Lung (tissue), 12 donors: ENCODE measurements around the gene PCDH9. TPM values are rescaled to one million over a fixed set of nuclear protein-coding genes. Genes with fewer than 3 reads are reported as not detected.

ENCODE experiments used
- ATAC-seq: fragments of 200-7000 bp; cut with Tn5 transposase; one replicate; pipeline ENCODE4 v1.9.1; 2020; ENCODE audit warnings: moderate number of reproducible peaks; ENCODE audit not compliant: insufficient read depth, low FRiP score
- DNase-seq, 3 donors: peaks; one replicate each; pipeline ENCODE4 v3.0.0-alpha.2; 2013 to 2017
- H3K27ac ChIP-seq, 2 donors: one replicate each; pipeline ENCODE4 v1.5.1; 2013; ENCODE audit warnings: mild to moderate bottlenecking in 2 of 2, moderate library complexity in 2 of 2, control low read depth in 1 of 2, inconsistent platforms in 1 of 2, low read depth in 1 of 2, low read length in 1 of 2
- H3K27me3 ChIP-seq, 3 donors: one replicate each; pipeline ENCODE4 v1.5.1; 2013; ENCODE audit warnings: low read length in 2 of 3; ENCODE audit not compliant: control insufficient read depth in 3 of 3, insufficient read depth in 3 of 3
- H3K36me3 ChIP-seq, 4 donors: one replicate each; pipeline ENCODE4 v1.5.1; 2013; ENCODE audit warnings: low read length in 4 of 4, mild to moderate bottlenecking in 1 of 4, moderate library complexity in 1 of 4; ENCODE audit not compliant: control insufficient read depth in 4 of 4, insufficient read depth in 4 of 4
- H3K4me1 ChIP-seq, 5 donors: one replicate each; pipeline ENCODE4 v1.5.1; 2013; ENCODE audit warnings: low read length in 5 of 5, mild to moderate bottlenecking in 2 of 5, moderate library complexity in 1 of 5; ENCODE audit not compliant: control insufficient read depth in 5 of 5, insufficient read depth in 5 of 5
- H3K4me3 ChIP-seq: one replicate; pipeline ENCODE4 v1.5.1; 2013; ENCODE audit warnings: mild to moderate bottlenecking, control low read depth, moderate library complexity
- H3K9ac ChIP-seq, 2 donors: one replicate each; pipeline ENCODE4 v1.5.1; 2013; ENCODE audit warnings: low read length in 2 of 2, control low read depth in 1 of 2; ENCODE audit not compliant: insufficient read depth in 1 of 2
- H3K9me3 ChIP-seq, 4 donors: one replicate each; pipeline ENCODE4 v1.5.1; 2013; ENCODE audit warnings: low read length in 3 of 4, mild to moderate bottlenecking in 1 of 4, moderate library complexity in 1 of 4; ENCODE audit not compliant: control insufficient read depth in 4 of 4, insufficient read depth in 3 of 4
- WGBS, 2 donors: extraction: QIAGEN DNeasy Blood & Tissue Kit; methylation state at CpG; one replicate each; pipeline ENCODE4 v1.1.7; 2013; 5-methylcytosine and 5-hydroxymethylcytosine counted together
- polyA plus RNA-seq, 2 donors: library from polyadenylated mRNA; stranded (reverse); fragments of 200-250 nt; gene quantifications; one replicate each; pipeline ENCODE4 v1.2.1, GENCODE V29; 2013
- total RNA-seq, 2 donors: library from RNA; depleted of rRNA in 1 of 2; stranded (reverse); fragments of >200 nt in 1 of 2; gene quantifications; one replicate each; pipeline ENCODE4 v1.2.1, GENCODE V29; 2014 to 2021
- TF ChIP-seq, protein P1 (sequence below): IDR thresholded peaks from 2 replicates; pipeline ENCODE4 v1.5.1; 2012; ENCODE audit warnings: mild to moderate bottlenecking; ENCODE audit errors: control extremely low read depth, extremely low read depth
- donor health status: control.
- donor health status: control.
- donor health status: Bipolar disorder and iron deficiency.
- donor health status: healthy.
- donor health status: DM: yes; HTN: yes; CAD: no.

PCDH9 gene
- total and polyA plus RNA-seq, 4 donors, result 0.68 to 22.2 (median 4.1) TPM

DNA sequence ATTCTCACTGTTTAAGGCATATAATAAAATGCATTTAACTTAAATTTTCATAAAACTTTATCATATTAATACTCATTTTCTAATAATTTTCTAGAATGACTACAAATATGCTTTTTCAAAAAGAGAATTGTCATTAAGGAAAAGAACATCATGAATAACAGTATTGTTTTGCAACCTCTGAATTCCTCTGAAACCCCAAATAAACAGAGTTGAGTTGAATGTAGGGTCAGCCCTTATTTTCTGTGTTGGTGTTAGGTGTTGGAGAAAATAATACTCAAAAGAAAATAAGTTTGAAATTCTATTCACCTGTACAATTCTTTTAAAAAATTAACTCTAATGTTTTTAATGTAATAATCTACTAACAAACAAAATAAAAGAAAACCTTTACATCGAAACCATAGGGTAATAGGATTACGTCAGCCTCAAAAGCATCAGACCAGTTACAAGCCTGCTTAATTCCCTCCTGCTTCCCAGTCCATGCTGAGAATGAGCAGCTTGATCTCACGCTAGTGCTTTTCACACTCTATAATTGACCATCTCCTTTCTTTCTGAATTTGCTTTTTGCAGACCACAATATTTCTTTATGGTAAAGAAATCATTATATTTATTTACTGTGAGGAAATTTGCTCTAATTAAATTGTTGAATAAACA is 160.9 kb downstream of the PCDH9 start:
- Histone ChIP-seq H3K4me1 (peaks cover 0 to 5% (median 0%) of the 10 kb centered on the region in 5 donors), H3K9me3 (no peaks in the 10 kb centered on the region), H3K9ac (no peak overlapping the region), H3K27me3 (no peaks in the 10 kb centered on the region), H3K4me3 (no peak overlapping the region), H3K36me3 (no peaks in the 10 kb centered on the region), H3K27ac (no peak overlapping the region)
- 89 to 97% methylated on average over 3 of the region's 3 CpGs for WGBS, 2 donors
- TF ChIP-seq, protein P1, sequence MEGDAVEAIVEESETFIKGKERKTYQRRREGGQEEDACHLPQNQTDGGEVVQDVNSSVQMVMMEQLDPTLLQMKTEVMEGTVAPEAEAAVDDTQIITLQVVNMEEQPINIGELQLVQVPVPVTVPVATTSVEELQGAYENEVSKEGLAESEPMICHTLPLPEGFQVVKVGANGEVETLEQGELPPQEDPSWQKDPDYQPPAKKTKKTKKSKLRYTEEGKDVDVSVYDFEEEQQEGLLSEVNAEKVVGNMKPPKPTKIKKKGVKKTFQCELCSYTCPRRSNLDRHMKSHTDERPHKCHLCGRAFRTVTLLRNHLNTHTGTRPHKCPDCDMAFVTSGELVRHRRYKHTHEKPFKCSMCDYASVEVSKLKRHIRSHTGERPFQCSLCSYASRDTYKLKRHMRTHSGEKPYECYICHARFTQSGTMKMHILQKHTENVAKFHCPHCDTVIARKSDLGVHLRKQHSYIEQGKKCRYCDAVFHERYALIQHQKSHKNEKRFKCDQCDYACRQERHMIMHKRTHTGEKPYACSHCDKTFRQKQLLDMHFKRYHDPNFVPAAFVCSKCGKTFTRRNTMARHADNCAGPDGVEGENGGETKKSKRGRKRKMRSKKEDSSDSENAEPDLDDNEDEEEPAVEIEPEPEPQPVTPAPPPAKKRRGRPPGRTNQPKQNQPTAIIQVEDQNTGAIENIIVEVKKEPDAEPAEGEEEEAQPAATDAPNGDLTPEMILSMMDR, result no peak
- DNase-seq (peak in 1 of 3 donors; percentile 37), ATAC-seq (no peak)

DNA sequence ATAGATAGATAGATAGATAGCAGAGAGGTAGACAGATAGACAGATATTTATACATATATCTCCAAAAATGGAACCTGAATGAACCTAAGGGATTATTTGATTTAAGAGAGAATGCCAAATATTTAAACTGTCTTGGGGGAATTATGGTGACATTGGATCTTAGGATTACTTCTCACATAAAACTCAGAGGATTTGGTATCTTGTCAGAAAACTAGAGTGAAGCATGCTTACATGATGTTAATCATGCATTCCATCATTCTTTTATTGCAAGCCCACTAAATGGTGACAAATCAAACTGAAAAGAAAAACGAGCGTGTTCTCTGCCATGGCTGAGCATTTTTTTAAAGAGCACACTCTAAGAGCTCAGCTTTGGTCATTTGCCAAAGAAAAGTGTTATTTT is 165.2 kb downstream of the PCDH9 start:
- Histone ChIP-seq H3K4me1 (peaks cover 0 to 9% (median 0%) of the 10 kb centered on the region in 5 donors), H3K27me3 (no peaks in the 10 kb centered on the region), H3K9me3 (no peaks in the 10 kb centered on the region), H3K9ac (no peak overlapping the region), H3K36me3 (no peaks in the 10 kb centered on the region), H3K4me3 (no peak overlapping the region), H3K27ac (no peak overlapping the region)
- TF ChIP-seq, protein P1, result no peak
- 78 to 84% methylated on average over 2 of the region's 2 CpGs for WGBS, 2 donors
- no peak for ATAC-seq
- no peak for DNase-seq

DNA sequence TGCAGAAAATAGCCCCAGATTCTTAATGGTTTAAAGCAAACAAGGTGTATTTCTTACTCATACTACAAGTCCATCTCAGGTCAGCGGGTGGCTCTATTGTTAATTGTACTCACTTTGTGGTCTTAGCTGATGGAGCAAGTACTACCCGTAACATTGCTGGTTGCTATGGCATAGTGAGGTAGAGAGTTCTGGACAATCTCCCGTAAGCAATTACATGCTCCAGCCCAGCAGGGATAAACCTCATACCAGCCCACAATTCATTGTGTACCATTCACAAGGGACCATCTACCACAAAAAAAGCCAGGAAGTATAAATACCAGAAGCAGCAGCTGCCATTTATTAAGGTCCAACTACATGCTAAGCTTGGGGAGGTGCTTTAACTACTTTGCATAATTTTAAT is 167.1 kb downstream of the PCDH9 start:
- Histone ChIP-seq H3K9me3 (no peaks in the 10 kb centered on the region), H3K36me3 (no peaks in the 10 kb centered on the region), H3K9ac (no peak overlapping the region), H3K4me3 (no peak overlapping the region), H3K4me1 (peaks cover 0 to 4% (median 0%) of the 10 kb centered on the region in 5 donors), H3K27ac (no peak overlapping the region), H3K27me3 (no peaks in the 10 kb centered on the region)
- ATAC-seq (no peak), DNase-seq (no peak)
- TF ChIP-seq, protein P1, result no peak
- 92 to 95% methylated on average over 3 of the region's 3 CpGs for WGBS, 2 donors

DNA sequence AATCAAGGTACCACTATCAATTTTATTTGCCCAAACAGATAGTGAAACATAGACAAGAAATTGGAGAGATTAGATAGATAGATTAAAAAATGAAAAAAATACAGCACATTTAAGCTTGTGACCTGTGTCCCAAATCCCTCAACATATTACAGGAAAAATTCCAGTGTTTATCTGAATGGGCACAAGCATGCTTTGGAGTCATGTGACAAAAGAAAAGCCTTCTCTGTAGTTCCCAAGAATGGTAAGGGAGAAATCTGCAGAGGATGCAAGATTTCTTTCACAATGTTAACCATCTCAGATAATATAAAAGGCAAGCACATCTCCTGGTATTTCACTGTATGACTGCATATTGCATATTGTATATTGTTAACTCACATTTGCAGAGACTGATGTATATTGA is 168.0 kb downstream of the PCDH9 start:
- Histone ChIP-seq H3K4me3 (no peak overlapping the region), H3K4me1 (peaks cover 0 to 4% (median 0%) of the 10 kb centered on the region in 5 donors), H3K9me3 (no peaks in the 10 kb centered on the region), H3K27ac (no peak overlapping the region), H3K9ac (no peak overlapping the region), H3K36me3 (no peaks in the 10 kb centered on the region), H3K27me3 (no peaks in the 10 kb centered on the region)
- ATAC-seq (no peak), DNase-seq (no peak)
- TF ChIP-seq, protein P1, result no peak
